ENCODE measurements around the gene ZNF215. TPM values are rescaled to one million over a fixed set of nuclear protein-coding genes. Genes with fewer than 3 reads are reported as not detected.
A peak's percentile ranks its signal among the peaks of the same experiment; 100 is the strongest.
"Not testable (repeated sequence)": the region's sequence is repeated elsewhere in the genome, so short reads cannot be mapped to it uniquely, and the experiment has no call there.

ZNF215 gene
- total RNA-seq (under 1 TPM; 0.11 to 0.36 (median 0.21) TPM), polyA plus RNA-seq (under 1 TPM; 0.07 to 0.35 (median 0.23) TPM)
- long read RNA-seq, donor 1 = 0 reads
- long read RNA-seq, donor 2, partial matches to known transcripts = 0 of 1 reads
- long read RNA-seq, donor 2, other reads (novel, unspliced or antisense) = 1 of 1 reads

DNA sequence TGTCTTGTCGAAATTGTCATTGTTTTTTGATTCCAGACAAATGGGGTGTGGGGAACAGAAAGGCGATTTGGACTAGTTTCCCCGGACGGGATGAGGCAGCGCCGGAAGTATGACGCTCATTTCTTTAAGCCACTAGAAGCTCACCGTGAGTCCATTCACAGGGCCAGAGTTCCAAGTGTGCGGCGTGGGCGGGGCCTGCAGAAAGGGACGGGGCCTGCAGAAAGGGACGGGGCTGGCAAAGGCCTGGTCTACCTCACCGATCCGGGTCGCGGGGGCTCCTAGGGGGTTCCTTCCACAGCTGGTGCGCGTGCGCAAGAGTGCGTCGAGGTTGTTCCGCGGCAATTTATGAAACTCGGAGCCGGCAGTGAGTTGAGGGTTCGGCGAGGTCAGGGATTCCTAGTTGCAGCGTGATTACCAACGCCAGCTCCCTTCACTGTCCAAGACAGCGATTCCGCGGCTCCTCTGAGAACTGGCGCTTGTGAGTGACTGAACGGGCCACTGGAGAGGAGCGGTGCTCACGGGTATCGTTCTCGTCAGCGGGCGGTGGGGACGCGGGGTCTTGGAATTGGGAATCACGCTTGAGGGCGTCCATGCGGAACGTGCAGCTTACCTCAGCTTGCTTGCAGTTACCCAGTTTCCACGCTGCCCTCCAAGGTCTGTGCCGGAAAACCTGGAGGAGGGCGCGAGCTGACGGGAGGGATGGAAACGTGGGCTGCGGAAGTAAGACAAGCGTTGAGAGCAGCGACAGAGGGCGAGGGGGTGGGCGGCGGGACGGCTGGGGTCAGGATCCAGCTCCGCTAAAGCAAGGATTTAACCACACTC lies at the start of gene ZNF215:
TSS of gene ZNF215 (plus strand) at position 219 of the 822 bp plus-strand sequence. CDS start 5,847 bp downstream, outside the sequence.
- Histone ChIP-seq H3K27ac (no peak within 1 kb of the TSS), H3K9me3 (no peaks in the 10 kb centered on the region), H3K36me3 (ENCODE audit: insufficient read depth in 1 of 2, low read depth in 1 of 2) (no peaks in the 10 kb centered on the region), H3K27me3 (ENCODE audit: insufficient read depth in 3 of 3, low read length in 2 of 3) (peaks cover 0 to 16% (median 3%) of the 10 kb centered on the region in 3 donors), H3K4me1 (peaks cover 7% of the 10 kb centered on the region), H3K4me3 (peak within 1 kb of the TSS; percentile 63)
- intact Hi-C loops (cut with DNase I) = no loop called here
- ATAC-seq = peak; percentile 66 to 90 (median 80)
- peak; percentile 78 to 82 for DNase-seq
- TF ChIP-seq, protein P1, sequence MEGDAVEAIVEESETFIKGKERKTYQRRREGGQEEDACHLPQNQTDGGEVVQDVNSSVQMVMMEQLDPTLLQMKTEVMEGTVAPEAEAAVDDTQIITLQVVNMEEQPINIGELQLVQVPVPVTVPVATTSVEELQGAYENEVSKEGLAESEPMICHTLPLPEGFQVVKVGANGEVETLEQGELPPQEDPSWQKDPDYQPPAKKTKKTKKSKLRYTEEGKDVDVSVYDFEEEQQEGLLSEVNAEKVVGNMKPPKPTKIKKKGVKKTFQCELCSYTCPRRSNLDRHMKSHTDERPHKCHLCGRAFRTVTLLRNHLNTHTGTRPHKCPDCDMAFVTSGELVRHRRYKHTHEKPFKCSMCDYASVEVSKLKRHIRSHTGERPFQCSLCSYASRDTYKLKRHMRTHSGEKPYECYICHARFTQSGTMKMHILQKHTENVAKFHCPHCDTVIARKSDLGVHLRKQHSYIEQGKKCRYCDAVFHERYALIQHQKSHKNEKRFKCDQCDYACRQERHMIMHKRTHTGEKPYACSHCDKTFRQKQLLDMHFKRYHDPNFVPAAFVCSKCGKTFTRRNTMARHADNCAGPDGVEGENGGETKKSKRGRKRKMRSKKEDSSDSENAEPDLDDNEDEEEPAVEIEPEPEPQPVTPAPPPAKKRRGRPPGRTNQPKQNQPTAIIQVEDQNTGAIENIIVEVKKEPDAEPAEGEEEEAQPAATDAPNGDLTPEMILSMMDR (IDR thresholded peaks at IDR 0.05) = no peak
- WGBS, 3 donors = 0 to 1% (median 1%) methylated on average over 59 to 61 of the region's 61 CpGs

DNA sequence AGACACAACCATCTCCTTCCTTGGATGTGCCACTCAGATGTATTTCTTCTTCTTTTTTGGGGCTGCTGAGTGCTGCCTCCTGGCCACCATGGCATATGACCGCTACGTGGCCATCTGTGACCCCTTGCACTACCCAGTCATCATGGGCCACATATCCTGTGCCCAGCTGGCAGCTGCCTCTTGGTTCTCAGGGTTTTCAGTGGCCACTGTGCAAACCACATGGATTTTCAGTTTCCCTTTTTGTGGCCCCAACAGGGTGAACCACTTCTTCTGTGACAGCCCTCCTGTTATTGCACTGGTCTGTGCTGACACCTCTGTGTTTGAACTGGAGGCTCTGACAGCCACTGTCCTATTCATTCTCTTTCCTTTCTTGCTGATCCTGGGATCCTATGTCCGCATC lies 49.3 kb upstream of the ZNF215 start:
- 66 to 90% (median 87%) methylated on average over 3 of the region's 3 CpGs for WGBS, 3 donors
- Histone ChIP-seq H3K27ac (no peak overlapping the region), H3K4me1 (no peaks in the 10 kb centered on the region), H3K27me3 (ENCODE audit: insufficient read depth in 3 of 3, low read length in 2 of 3) (no peaks in the 10 kb centered on the region), H3K36me3 (ENCODE audit: insufficient read depth in 1 of 2, low read depth in 1 of 2) (no peaks in the 10 kb centered on the region), H3K4me3 (no peak overlapping the region), H3K9me3 (no peaks in the 10 kb centered on the region)
- no peak for DNase-seq
- ATAC-seq = no peak
- intact Hi-C loops (cut with DNase I) = no loop called here
- TF ChIP-seq, protein P1 (IDR thresholded peaks at IDR 0.05) = no peak

DNA sequence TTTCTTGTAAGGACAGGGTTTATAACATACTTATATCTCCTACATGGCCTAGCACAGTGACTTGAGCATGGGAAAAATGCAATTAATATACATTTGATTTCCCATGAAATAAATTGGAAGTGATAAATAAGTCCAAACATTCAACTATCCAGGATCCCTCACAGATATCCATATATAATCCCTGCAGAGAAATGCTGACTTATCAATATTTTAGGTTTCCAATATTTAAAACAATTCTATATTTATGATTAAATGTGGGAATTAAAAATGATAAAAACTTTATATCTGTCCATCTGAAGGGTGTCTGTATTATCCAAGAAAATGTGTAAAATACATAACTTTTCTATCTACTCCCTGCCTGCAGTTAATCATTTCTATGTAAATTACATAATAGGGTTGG lies 43.5 kb upstream of the ZNF215 start:
- no peak overlapping the region for H3K4me3 ChIP-seq
- H3K27me3 ChIP-seq (ENCODE audit: insufficient read depth in 3 of 3, low read length in 2 of 3) = peaks cover 0 to 3% (median 0%) of the 10 kb centered on the region in 3 donors
- H3K27ac ChIP-seq = no peak overlapping the region
- no peaks in the 10 kb centered on the region for H3K36me3 ChIP-seq (ENCODE audit: insufficient read depth in 1 of 2, low read depth in 1 of 2)
- ATAC-seq = no peak
- no peaks in the 10 kb centered on the region for H3K9me3 ChIP-seq
- TF ChIP-seq, protein P1 (IDR thresholded peaks at IDR 0.05) = no peak
- no peaks in the 10 kb centered on the region for H3K4me1 ChIP-seq
- no peak for DNase-seq
- intact Hi-C loops (cut with DNase I) = no loop called here

DNA sequence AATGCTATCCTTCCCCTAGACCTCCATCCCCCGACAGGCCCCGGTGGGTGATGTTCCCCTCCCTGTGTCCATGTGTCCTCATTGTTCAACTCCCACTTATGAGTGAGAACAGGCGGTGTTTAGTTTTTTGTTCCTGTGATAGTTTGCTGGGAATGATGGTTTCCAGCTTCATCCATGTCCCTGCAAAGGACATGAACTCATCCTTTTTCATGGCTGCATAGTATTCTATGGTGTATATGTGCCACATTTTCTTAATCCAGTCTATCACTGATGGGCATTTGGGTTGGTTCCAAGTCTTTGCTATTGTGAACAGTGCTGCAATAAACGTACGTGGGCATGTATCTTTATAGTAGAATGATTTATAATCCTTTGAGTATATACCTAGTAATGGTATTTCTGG lies 38.5 kb upstream of the ZNF215 start:
- WGBS, 3 donors = 86 to 97% (median 96%) methylated on average over 5 of the region's 5 CpGs
- H3K27me3 ChIP-seq (ENCODE audit: insufficient read depth in 3 of 3, low read length in 2 of 3); intact Hi-C loops (cut with DNase I); H3K27ac ChIP-seq; H3K4me1 ChIP-seq; ATAC-seq; H3K36me3 ChIP-seq (ENCODE audit: insufficient read depth in 1 of 2, low read depth in 1 of 2); H3K4me3 ChIP-seq; H3K9me3 ChIP-seq; DNase-seq: not testable (repeated sequence)

DNA sequence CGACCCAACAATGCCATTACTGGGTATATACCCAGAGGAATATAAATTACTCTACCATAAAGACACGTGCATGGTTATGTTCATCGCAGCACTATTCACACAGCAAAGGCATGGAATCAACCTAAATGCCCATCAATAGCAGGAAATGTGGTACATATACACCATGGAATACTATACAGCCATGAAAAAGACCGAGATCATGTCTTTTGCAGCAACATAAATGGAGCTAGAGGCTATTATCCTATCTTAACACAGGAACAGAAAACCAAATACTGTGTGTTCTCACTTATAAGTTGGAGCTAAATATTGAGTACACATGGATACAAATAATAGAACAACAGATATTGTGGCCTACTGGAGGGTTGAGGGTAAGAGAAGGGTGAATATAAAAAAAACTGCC lies 37.4 kb upstream of the ZNF215 start:
- 82 to 89% (median 89%) methylated on average over 4 of the region's 4 CpGs for WGBS, 3 donors
- no peak overlapping the region for H3K27ac ChIP-seq
- peaks cover 0 to 2% (median 0%) of the 10 kb centered on the region in 3 donors for H3K27me3 ChIP-seq (ENCODE audit: insufficient read depth in 3 of 3, low read length in 2 of 3)
- no peaks in the 10 kb centered on the region for H3K36me3 ChIP-seq (ENCODE audit: insufficient read depth in 1 of 2, low read depth in 1 of 2)
- TF ChIP-seq, protein P1 (IDR thresholded peaks at IDR 0.05) = no peak
- no peaks in the 10 kb centered on the region for H3K9me3 ChIP-seq
- DNase-seq = no peak
- H3K4me1 ChIP-seq = no peaks in the 10 kb centered on the region
- H3K4me3 ChIP-seq = no peak overlapping the region
- ATAC-seq = no peak
- intact Hi-C loops (cut with DNase I) = no loop called here

Measured in psoas muscle (tissue), 8 donors.